ENCODE results near the gene UBE2B.

UBE2B gene

DNA sequence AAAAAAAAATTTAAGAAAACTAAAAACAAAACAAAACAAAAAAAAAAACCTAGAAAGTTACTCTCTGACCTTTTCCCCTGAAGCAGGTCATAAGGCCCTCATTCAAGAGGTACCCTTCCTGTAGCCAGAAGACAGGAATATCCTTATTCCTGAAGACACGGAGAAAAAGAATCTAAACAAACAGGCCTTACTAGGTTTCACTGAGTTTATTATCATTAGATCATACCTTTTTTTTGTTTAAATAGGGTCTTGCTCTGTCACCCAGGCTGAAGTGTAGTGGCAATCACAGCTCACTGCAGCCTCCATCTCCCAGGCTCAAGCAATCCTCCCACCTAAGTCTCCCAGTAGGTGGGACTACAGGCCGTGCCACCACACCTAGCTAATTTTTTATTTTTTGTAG, 52.0 kb downstream of the UBE2B start:
- Histone ChIP-seq H3K4me2 (ENCODE audit: low read length) (no peak overlapping the region), H3K27me3 (ENCODE audit: control insufficient read depth, insufficient read depth, low read length) (no peaks in the 10 kb centered on the region), H3K4me1 (ENCODE audit: control insufficient read depth, insufficient read depth, low read length) (no peaks in the 10 kb centered on the region), H3K36me3 (ENCODE audit: insufficient read depth, low read length) (no peaks in the 10 kb centered on the region), H3K4me3 (ENCODE audit: low read length) (no peak overlapping the region), H3K9me3 (replicated peaks; ENCODE audit: low read length) (no peaks in the 10 kb centered on the region), H3K9ac (ENCODE audit: low read depth, low read length) (no peak overlapping the region)

DNA sequence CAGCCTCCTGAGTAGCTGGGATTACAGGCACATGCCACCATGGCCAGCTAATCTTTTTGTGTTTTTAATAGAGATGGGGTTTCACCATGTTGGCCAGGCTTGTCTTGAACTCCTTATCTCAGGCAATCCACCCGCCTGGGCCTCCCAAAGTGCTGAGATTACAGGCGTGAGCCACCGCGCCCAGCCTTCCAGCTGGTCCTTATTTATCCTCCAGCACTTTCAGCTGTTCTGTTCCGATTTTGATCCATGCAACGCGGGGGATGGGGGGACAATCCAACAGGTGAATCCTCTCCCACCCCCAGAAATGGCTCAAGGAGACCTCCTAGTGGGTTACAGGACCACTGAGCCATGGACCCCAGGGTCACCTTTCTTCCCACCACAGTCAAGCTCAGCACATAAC, 55.0 kb downstream of the UBE2B start:
- Histone ChIP-seq H3K4me1 (ENCODE audit: control insufficient read depth, insufficient read depth, low read length) (no peaks in the 10 kb centered on the region), H3K36me3 (ENCODE audit: insufficient read depth, low read length) (no peaks in the 10 kb centered on the region)

GRCh38 chr5:134427540-134428041, 56.2 kb downstream of the UBE2B start:
- H3K9me3 ChIP-seq (replicated peaks; ENCODE audit: low read length) = no peaks in the 10 kb centered on the region
- H3K4me3 ChIP-seq (ENCODE audit: low read length) = no peak overlapping the region
- no peaks in the 10 kb centered on the region for H3K4me1 ChIP-seq (ENCODE audit: control insufficient read depth, insufficient read depth, low read length)
- H3K27me3 ChIP-seq (ENCODE audit: control insufficient read depth, insufficient read depth, low read length) = no peaks in the 10 kb centered on the region
- no peaks in the 10 kb centered on the region for H3K36me3 ChIP-seq (ENCODE audit: insufficient read depth, low read length)
- H3K9ac ChIP-seq (ENCODE audit: low read depth, low read length) = no peak overlapping the region
- no peak overlapping the region for H3K4me2 ChIP-seq (ENCODE audit: low read length)

More for the DNA sequence above, 55.0 kb downstream of the UBE2B start:
- H3K9ac ChIP-seq (ENCODE audit: low read depth, low read length) = no peak overlapping the region
- H3K4me3 ChIP-seq (ENCODE audit: low read length) = no peak overlapping the region
- no peaks in the 10 kb centered on the region for H3K27me3 ChIP-seq (ENCODE audit: control insufficient read depth, insufficient read depth, low read length)
- H3K9me3 ChIP-seq (replicated peaks; ENCODE audit: low read length) = no peaks in the 10 kb centered on the region
- no peak overlapping the region for H3K4me2 ChIP-seq (ENCODE audit: low read length)

DNA sequence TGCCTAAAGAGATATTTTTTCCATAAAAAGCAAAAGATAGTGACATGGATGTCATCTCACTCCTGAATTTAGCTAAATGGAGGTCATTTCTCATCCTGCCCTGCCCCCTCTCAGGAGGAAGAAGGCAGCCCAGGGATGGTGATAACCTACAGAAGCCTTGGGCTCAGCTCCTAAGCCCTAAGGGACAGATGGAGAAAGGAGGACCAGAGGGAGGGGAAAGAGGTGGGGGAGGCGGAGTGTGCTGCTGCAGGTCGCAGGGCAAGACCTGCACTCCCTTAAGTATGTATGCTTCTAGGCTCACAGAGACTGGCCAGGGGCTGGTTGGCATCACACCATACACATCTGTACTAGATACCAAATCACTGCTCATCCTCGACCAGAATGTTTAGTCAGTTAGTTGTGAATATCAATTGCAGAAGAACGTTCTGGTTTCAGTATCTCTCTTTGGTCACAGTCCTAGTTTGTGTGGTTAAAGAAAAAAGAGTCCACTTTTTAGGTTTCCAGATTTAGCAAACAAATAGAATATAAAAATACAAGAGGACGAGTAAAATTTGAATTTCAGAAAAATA, 58.7 kb downstream of the UBE2B start:
- H3K9ac ChIP-seq (ENCODE audit: low read depth, low read length) = no peak overlapping the region
- H3K36me3 ChIP-seq (ENCODE audit: insufficient read depth, low read length) = no peaks in the 10 kb centered on the region
- H3K4me2 ChIP-seq (ENCODE audit: low read length) = no peak overlapping the region
- no peak overlapping the region for H3K4me3 ChIP-seq (ENCODE audit: low read length)
- peaks cover 1% of the 10 kb centered on the region for H3K4me1 ChIP-seq (ENCODE audit: control insufficient read depth, insufficient read depth, low read length)
- no peaks in the 10 kb centered on the region for H3K9me3 ChIP-seq (replicated peaks; ENCODE audit: low read length)
- no peaks in the 10 kb centered on the region for H3K27me3 ChIP-seq (ENCODE audit: control insufficient read depth, insufficient read depth, low read length)

DNA sequence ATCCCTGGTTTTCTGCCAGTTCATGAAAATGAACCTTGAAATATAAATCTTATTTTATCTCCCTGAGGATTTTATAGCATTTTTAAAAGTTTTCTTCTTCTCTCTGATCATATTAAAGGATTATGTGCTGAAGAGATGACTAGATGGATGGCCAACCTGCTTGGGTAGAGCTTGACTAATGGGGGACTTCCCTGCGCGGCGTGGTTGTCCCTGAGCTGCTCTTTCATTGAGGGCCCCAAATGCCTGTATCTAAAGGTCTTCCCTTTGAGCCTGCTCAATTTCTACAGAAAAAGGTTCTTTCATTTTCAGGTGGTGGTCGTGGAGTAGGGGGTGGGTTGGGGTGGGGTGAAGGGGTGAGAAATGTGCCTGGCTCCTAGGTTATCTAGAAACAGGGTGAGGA, 60.8 kb downstream of the UBE2B start:
- Histone ChIP-seq H3K9ac (ENCODE audit: low read depth, low read length) (no peak overlapping the region), H3K27me3 (ENCODE audit: control insufficient read depth, insufficient read depth, low read length) (no peaks in the 10 kb centered on the region), H3K9me3 (replicated peaks; ENCODE audit: low read length) (no peaks in the 10 kb centered on the region), H3K36me3 (ENCODE audit: insufficient read depth, low read length) (no peaks in the 10 kb centered on the region), H3K4me2 (ENCODE audit: low read length) (no peak overlapping the region), H3K4me3 (ENCODE audit: low read length) (no peak overlapping the region), H3K4me1 (ENCODE audit: control insufficient read depth, insufficient read depth, low read length) (peaks cover 22% of the 10 kb centered on the region)

DNA sequence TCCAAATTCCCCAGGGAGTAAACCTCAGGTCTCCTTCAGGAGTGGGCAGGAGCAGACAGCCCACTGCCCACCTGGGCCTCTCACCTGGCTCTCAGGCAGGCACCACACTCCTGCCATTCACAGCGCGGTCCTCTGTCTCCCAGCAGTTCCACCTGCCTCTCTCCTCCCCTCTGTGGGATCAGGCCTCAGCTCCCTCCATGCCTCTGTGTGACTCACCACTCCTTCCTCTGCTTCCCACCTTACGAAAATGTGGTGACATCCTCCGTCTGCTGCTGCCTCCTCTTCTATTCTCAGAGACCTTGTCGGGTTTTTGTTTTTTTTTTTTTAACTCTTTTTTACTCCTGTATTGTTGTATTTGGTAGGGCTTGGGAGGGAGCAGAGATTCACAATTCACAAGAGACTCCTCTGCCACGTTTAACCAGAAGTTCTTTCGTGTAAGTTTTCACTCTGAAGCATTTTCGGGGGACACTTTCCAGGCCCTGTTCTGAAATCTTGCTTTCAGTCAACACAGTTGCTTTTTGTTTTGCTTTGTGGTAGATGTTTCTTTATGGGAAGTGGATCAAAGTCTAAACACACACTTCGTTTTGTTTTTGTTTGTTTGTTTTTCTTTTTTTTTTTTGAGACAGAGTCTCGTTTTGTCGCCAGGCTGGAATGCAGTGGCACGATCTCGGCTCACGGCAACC, 61.4 kb downstream of the UBE2B start:
- H3K4me3 ChIP-seq (ENCODE audit: low read length) = no peak overlapping the region
- H3K36me3 ChIP-seq (ENCODE audit: insufficient read depth, low read length) = no peaks in the 10 kb centered on the region
- no peaks in the 10 kb centered on the region for H3K9me3 ChIP-seq (replicated peaks; ENCODE audit: low read length)

GRCh38 chr5:134435560-134435959, 64.2 kb downstream of the UBE2B start:
- Histone ChIP-seq H3K9ac (ENCODE audit: low read depth, low read length) (peak overlapping the region; percentile 52), H3K4me3 (ENCODE audit: low read length) (no peak overlapping the region), H3K4me2 (ENCODE audit: low read length) (no peak overlapping the region), H3K27me3 (ENCODE audit: control insufficient read depth, insufficient read depth, low read length) (no peaks in the 10 kb centered on the region), H3K4me1 (ENCODE audit: control insufficient read depth, insufficient read depth, low read length) (peaks cover 49% of the 10 kb centered on the region), H3K9me3 (replicated peaks; ENCODE audit: low read length) (no peaks in the 10 kb centered on the region), H3K36me3 (ENCODE audit: insufficient read depth, low read length) (no peaks in the 10 kb centered on the region)

More for the DNA sequence above, 61.4 kb downstream of the UBE2B start:
- Histone ChIP-seq H3K9ac (ENCODE audit: low read depth, low read length) (no peak overlapping the region), H3K27me3 (ENCODE audit: control insufficient read depth, insufficient read depth, low read length) (no peaks in the 10 kb centered on the region), H3K4me1 (ENCODE audit: control insufficient read depth, insufficient read depth, low read length) (peaks cover 29% of the 10 kb centered on the region), H3K4me2 (ENCODE audit: low read length) (no peak overlapping the region)

GRCh38 chr5:134436523-134437339, 65.4 kb downstream of the UBE2B start:
- H3K4me3 ChIP-seq (ENCODE audit: low read length) = peak overlapping the region; percentile 29
- H3K9ac ChIP-seq (ENCODE audit: low read depth, low read length) = peak overlapping the region; percentile 71
- peaks cover 49% of the 10 kb centered on the region for H3K4me1 ChIP-seq (ENCODE audit: control insufficient read depth, insufficient read depth, low read length)

GRCh38 chr5:134437340-134437846, 66.0 kb downstream of the UBE2B start:
- Histone ChIP-seq H3K9me3 (replicated peaks; ENCODE audit: low read length) (no peaks in the 10 kb centered on the region), H3K4me1 (ENCODE audit: control insufficient read depth, insufficient read depth, low read length) (peaks cover 49% of the 10 kb centered on the region), H3K9ac (ENCODE audit: low read depth, low read length) (peak overlapping the region; percentile 71), H3K4me3 (ENCODE audit: low read length) (no peak overlapping the region), H3K27me3 (ENCODE audit: control insufficient read depth, insufficient read depth, low read length) (no peaks in the 10 kb centered on the region), H3K36me3 (ENCODE audit: insufficient read depth, low read length) (no peaks in the 10 kb centered on the region), H3K4me2 (ENCODE audit: low read length) (peak overlapping the region; percentile 67)

More at GRCh38 chr5:134436523-134437339, 65.4 kb downstream of the UBE2B start:
- peak overlapping the region; percentile 67 for H3K4me2 ChIP-seq (ENCODE audit: low read length)
- H3K9me3 ChIP-seq (replicated peaks; ENCODE audit: low read length) = no peaks in the 10 kb centered on the region
- H3K27me3 ChIP-seq (ENCODE audit: control insufficient read depth, insufficient read depth, low read length) = no peaks in the 10 kb centered on the region
- no peaks in the 10 kb centered on the region for H3K36me3 ChIP-seq (ENCODE audit: insufficient read depth, low read length)

DNA sequence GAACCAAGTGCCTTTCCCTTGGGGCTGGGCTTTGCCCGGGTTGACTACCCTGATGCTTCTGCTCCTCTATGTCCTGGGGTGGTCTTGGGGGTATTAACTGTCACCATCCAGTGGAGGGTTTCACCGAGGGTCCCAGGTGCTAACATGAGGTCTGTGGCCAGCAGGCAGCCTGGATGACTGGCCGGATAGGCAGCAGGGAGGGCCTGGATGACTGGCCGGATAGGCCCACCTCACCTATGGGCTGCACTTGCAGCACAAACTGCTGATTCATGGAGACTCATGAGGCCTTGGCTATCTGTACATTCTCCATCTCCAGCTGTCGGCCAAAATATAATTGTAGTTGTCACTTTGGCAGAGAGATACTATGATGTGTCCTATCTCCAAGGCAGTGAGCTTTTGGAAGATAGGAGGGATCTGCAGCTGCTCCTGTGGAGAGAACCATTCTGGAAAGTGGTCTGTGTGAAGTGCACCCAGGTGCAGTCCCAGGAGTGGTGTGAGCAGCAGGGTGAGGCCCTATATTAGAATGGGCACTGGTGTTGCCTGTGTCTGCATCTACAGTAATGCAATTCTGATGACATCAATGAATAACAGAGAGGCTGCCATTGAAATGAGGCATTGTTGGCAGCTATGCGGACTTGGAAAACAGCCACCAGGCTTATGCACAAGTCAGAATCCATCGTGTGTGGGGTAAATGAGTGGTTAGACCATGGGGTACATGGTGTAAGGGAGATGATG, 66.6 kb downstream of the UBE2B start:
- Histone ChIP-seq H3K4me2 (ENCODE audit: low read length) (peak overlapping the region; percentile 57), H3K4me1 (ENCODE audit: control insufficient read depth, insufficient read depth, low read length) (peaks cover 49% of the 10 kb centered on the region), H3K4me3 (ENCODE audit: low read length) (no peak overlapping the region), H3K27me3 (ENCODE audit: control insufficient read depth, insufficient read depth, low read length) (no peaks in the 10 kb centered on the region), H3K36me3 (ENCODE audit: insufficient read depth, low read length) (no peaks in the 10 kb centered on the region), H3K9ac (ENCODE audit: low read depth, low read length) (peak overlapping the region; percentile 72), H3K9me3 (replicated peaks; ENCODE audit: low read length) (no peaks in the 10 kb centered on the region)

DNA sequence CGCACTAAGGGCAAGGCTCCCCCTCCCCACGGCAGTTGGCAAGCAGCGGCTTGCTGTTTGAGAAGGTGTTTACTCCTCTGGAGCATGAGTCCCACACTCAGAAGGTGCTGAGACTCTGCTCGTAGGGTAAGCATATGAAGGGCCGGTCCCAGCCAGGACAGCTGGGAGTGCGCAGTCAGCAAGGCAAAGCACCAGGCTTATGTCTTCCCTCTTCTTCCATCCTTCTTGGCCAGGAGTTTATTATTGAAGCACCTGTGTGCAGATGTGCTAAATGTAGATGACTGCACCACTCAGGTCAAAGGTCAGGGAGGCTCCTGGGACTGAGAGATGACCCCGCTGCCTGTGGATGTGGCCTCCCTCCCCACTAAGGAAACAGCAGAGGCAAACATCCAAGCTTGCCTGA, 67.4 kb downstream of the UBE2B start:
- Histone ChIP-seq H3K27me3 (ENCODE audit: control insufficient read depth, insufficient read depth, low read length) (no peaks in the 10 kb centered on the region), H3K9ac (ENCODE audit: low read depth, low read length) (peak overlapping the region; percentile 72), H3K4me1 (ENCODE audit: control insufficient read depth, insufficient read depth, low read length) (peaks cover 49% of the 10 kb centered on the region), H3K4me2 (ENCODE audit: low read length) (peak overlapping the region; percentile 57), H3K9me3 (replicated peaks; ENCODE audit: low read length) (no peaks in the 10 kb centered on the region), H3K36me3 (ENCODE audit: insufficient read depth, low read length) (no peaks in the 10 kb centered on the region), H3K4me3 (ENCODE audit: low read length) (peak overlapping the region; percentile 46)
